Ramos (cell line): ENCODE measurements around the gene SERINC4.

Experiments used
- in situ Hi-C: fragments of 300-500 bp; cut with MboI; formaldehyde crosslinking; loops from one replicate; pipeline ENCODE4 v1.14.3; 2022; ENCODE audit warnings: low sequenced_read_pairs; ENCODE audit not compliant: unreplicated experiment

Gene SERINC4

GRCh38 chr15:43799209-43799944 is 643 bp downstream of the SERINC4 start:
- in situ Hi-C loops, result loop anchor here (25.0 kb wide), 1 partner anchor 913 kb away; the partner anchor contains the start of genes B2M and PATL2

- in situ Hi-C loops, result loop anchor here (25.0 kb wide), 1 partner anchor 916 kb away; the partner anchor contains the start of genes B2M and PATL2
These were observed 3.5 kb downstream of the SERINC4 start for GRCh38 chr15:43796566-43796965.

- in situ Hi-C loops, result loop anchor here (25.0 kb wide), 1 partner anchor 916 kb away; the partner anchor contains the start of genes B2M and PATL2
These were observed 4.0 kb downstream of the SERINC4 start for GRCh38 chr15:43795997-43796396.

GRCh38 chr15:43795197-43795596 is 4.8 kb downstream of the SERINC4 start:
- in situ Hi-C loops, result loop anchor here (25.0 kb wide), 1 partner anchor 917 kb away; the partner anchor contains the start of genes B2M and PATL2

- in situ Hi-C loops, result loop anchor here (25.0 kb wide), 1 partner anchor 918 kb away; the partner anchor contains the start of genes B2M and PATL2
These were observed 5.6 kb downstream of the SERINC4 start for GRCh38 chr15:43794269-43795037.

GRCh38 chr15:43793647-43794046 is 6.4 kb downstream of the SERINC4 start:
- in situ Hi-C loops, result loop anchor here (25.0 kb wide), 1 partner anchor 919 kb away; the partner anchor contains the start of genes B2M and PATL2

GRCh38 chr15:43792761-43793476 is 7.1 kb downstream of the SERINC4 start:
- in situ Hi-C loops, result loop anchor here (25.0 kb wide), 1 partner anchor 919 kb away; the partner anchor contains the start of genes B2M and PATL2

GRCh38 chr15:43791993-43792760 is 7.8 kb downstream of the SERINC4 start, which contains the start of gene SERF2:
Gene SERF2, plus strand, starts transcription at chr15:43792320. Its CDS starts 57 bp downstream, at chr15:43792377.
- in situ Hi-C loops, result loop anchor here (25.0 kb wide), 1 partner anchor 920 kb away; the partner anchor contains the start of genes B2M and PATL2

GRCh38 chr15:43789409-43789808 is 10.6 kb downstream of the SERINC4 start:
- in situ Hi-C loops, result loop anchor here (25.0 kb wide), 1 partner anchor 923 kb away; the partner anchor contains the start of genes B2M and PATL2

- in situ Hi-C loops, result loop anchor here (25.0 kb wide), 1 partner anchor 933 kb away; the partner anchor contains the start of genes B2M and PATL2
These were observed 21.0 kb downstream of the SERINC4 start for GRCh38 chr15:43779016-43779415.

- in situ Hi-C loops, result loop anchor here (25.0 kb wide), 1 partner anchor 935 kb away; the partner anchor contains the start of genes B2M and PATL2
These were observed 22.6 kb downstream of the SERINC4 start for GRCh38 chr15:43777267-43777914.

- in situ Hi-C loops, result loop anchor here (25.0 kb wide), 1 partner anchor 936 kb away; the partner anchor contains the start of genes B2M and PATL2
These were observed 23.2 kb downstream of the SERINC4 start, which contains the start of gene ELL3 for GRCh38 chr15:43776718-43777266. Gene ELL3, minus strand, starts transcription at chr15:43776966. Its CDS starts 65 bp downstream, at chr15:43776901.

- in situ Hi-C loops, result loop anchor here (25.0 kb wide), 1 partner anchor 936 kb away; the partner anchor contains the start of genes B2M and PATL2
These were observed 23.8 kb downstream of the SERINC4 start for GRCh38 chr15:43776101-43776717.

- in situ Hi-C loops, result loop anchor here (25.0 kb wide), 1 partner anchor 937 kb away; the partner anchor contains the start of genes B2M and PATL2
These were observed 24.5 kb downstream of the SERINC4 start for GRCh38 chr15:43775411-43775965.

- in situ Hi-C loops, result no loop called here
These were observed 26.0 kb downstream of the SERINC4 start for GRCh38 chr15:43774062-43774461.

- in situ Hi-C loops, result no loop called here
These were observed 27.4 kb downstream of the SERINC4 start for GRCh38 chr15:43772624-43773023.

- in situ Hi-C loops, result no loop called here
These were observed 28.2 kb downstream of the SERINC4 start for GRCh38 chr15:43771816-43772215.
